Naive thymus-derived CD8-positive, alpha-beta T cell (primary cell): ENCODE results near the gene ALK. TPM values are rescaled to one million over a fixed set of nuclear protein-coding genes. Genes with fewer than 3 reads are reported as not detected.

ENCODE experiments used
- ATAC-seq, 2 donors: fragments of 150-1000 bp; cut with Tn5 transposase in 1 of 2; sonication (Bioruptor Pico), chemical (Tn5 transposase) in 1 of 2; 1 replicate in 1 of 2; 2 replicates in 1 of 2; pipeline ENCODE4 v1.10.0; 2021; ENCODE audit warnings: mild to moderate bottlenecking in 2 of 2, moderate library complexity in 2 of 2
- POLR2A ChIA-PET: fragments of 350-600 bp; sonication (Branson Sonifier 250); formaldehyde crosslinking; loops from one replicate; lab custom pipeline; 2021; ENCODE audit warnings: antibody characterized with exemption; lab: Charles Lee
- DNase-seq, 10 donors: peaks; one replicate each; pipeline versions ENCODE4 v3.0.0 to v3.0.0-alpha.2; 2020 to 2022
- H3K27ac Mint-ChIP-seq, 10 donors: one replicate each; pipeline ENCODE4 v1.8.0; 2020 to 2022; ENCODE audit warnings: mild to moderate bottlenecking in 10 of 10, mixed read lengths in 10 of 10, moderate library complexity in 4 of 10, inconsistent platforms in 1 of 10
- H3K27me3 Mint-ChIP-seq, 5 donors: one replicate each; pipeline ENCODE4 v1.8.0; 2021 to 2022; ENCODE audit warnings: mixed read lengths in 5 of 5
- H3K36me3 Mint-ChIP-seq, 3 donors: one replicate each; pipeline ENCODE4 v1.8.0; 2020 to 2022; ENCODE audit warnings: mixed read lengths in 3 of 3, mild to moderate bottlenecking in 2 of 3, inconsistent platforms in 1 of 3
- H3K4me1 Mint-ChIP-seq, 4 donors: one replicate each; pipeline ENCODE4 v1.8.0; 2021 to 2022; ENCODE audit warnings: mixed read lengths in 4 of 4
- H3K4me3 Mint-ChIP-seq, 10 donors: one replicate each; pipeline ENCODE4 v1.8.0; 2020 to 2022; ENCODE audit warnings: mild to moderate bottlenecking in 10 of 10, mixed read lengths in 10 of 10, moderate library complexity in 6 of 10, inconsistent platforms in 1 of 10
- H3K9me3 Mint-ChIP-seq, 9 donors: one replicate each; pipeline ENCODE4 v1.8.0; 2020 to 2022; ENCODE audit warnings: mixed read lengths in 9 of 9, mild to moderate bottlenecking in 3 of 9, inconsistent platforms in 1 of 9, moderate library complexity in 1 of 9
- polyA plus RNA-seq, 3 donors: library from polyadenylated mRNA; unstranded; fragments of 300-500 nt; fragmentation: Illumina TruSeq; gene quantifications; one replicate each; pipeline ENCODE4 v1.2.3, GENCODE V29; 2021
- total RNA-seq, 8 experiments: library from RNA in 2 of 8; stranded (reverse) in 2 of 8; gene quantifications; one replicate each; pipeline ENCODE4 v1.2.3 and lab custom pipeline; 2021 to 2026

ALK gene
- total and polyA plus RNA-seq, 5 experiments from 2014 or later = 0.10 TPM; not detected in 4

- H3K9me3 Mint-ChIP-seq = no peaks in the 10 kb centered on the region
- no peak for ATAC-seq
- H3K4me3 Mint-ChIP-seq = no peak overlapping the region
- H3K27me3 Mint-ChIP-seq = peaks cover 3 to 23% (median 9%) of the 10 kb centered on the region in 5 donors
- no peaks in the 10 kb centered on the region for H3K4me1 Mint-ChIP-seq
- POLR2A ChIA-PET = no interaction called here
- DNase-seq = no peak
- H3K36me3 Mint-ChIP-seq = no peaks in the 10 kb centered on the region
- H3K27ac Mint-ChIP-seq = no peak overlapping the region
Measured at GRCh38 chr2:29558097-29558496, 363.3 kb downstream of the ALK start.

- Mint-ChIP-seq H3K27me3 (peaks cover 2 to 23% (median 8%) of the 10 kb centered on the region in 5 donors), H3K9me3 (no peaks in the 10 kb centered on the region), H3K36me3 (no peaks in the 10 kb centered on the region), H3K27ac (no peak overlapping the region), H3K4me3 (no peak overlapping the region), H3K4me1 (no peaks in the 10 kb centered on the region)
- POLR2A ChIA-PET = no interaction called here
- no peak for ATAC-seq
- DNase-seq = no peak
Measured at GRCh38 chr2:29557268-29557667, 364.1 kb downstream of the ALK start.

GRCh38 chr2:29549069-29549380, 372.4 kb downstream of the ALK start:
- Mint-ChIP-seq H3K36me3 (no peaks in the 10 kb centered on the region), H3K27me3 (peaks cover 4 to 39% (median 15%) of the 10 kb centered on the region in 5 donors), H3K27ac (no peak overlapping the region), H3K4me1 (peaks cover 0 to 1% (median 0%) of the 10 kb centered on the region in 4 donors), H3K4me3 (no peak overlapping the region), H3K9me3 (no peaks in the 10 kb centered on the region)
- POLR2A ChIA-PET = no interaction called here
- no peak for ATAC-seq
- no peak for DNase-seq

GRCh38 chr2:29544917-29545316, 376.5 kb downstream of the ALK start:
- DNase-seq (no peak), ATAC-seq (no peak)
- Mint-ChIP-seq H3K27ac (no peak overlapping the region), H3K36me3 (no peaks in the 10 kb centered on the region), H3K4me1 (peaks cover 0 to 1% (median 0%) of the 10 kb centered on the region in 4 donors), H3K9me3 (no peaks in the 10 kb centered on the region), H3K4me3 (no peak overlapping the region), H3K27me3 (peaks cover 9 to 35% (median 16%) of the 10 kb centered on the region in 5 donors)
- POLR2A ChIA-PET = no interaction called here

GRCh38 chr2:29544031-29544430, 377.4 kb downstream of the ALK start:
- H3K4me1 Mint-ChIP-seq = peaks cover 0 to 1% (median 0%) of the 10 kb centered on the region in 4 donors
- POLR2A ChIA-PET = no interaction called here
- H3K9me3 Mint-ChIP-seq = no peaks in the 10 kb centered on the region
- H3K4me3 Mint-ChIP-seq = no peak overlapping the region
- peaks cover 9 to 34% (median 15%) of the 10 kb centered on the region in 5 donors for H3K27me3 Mint-ChIP-seq
- no peak overlapping the region for H3K27ac Mint-ChIP-seq
- no peak for ATAC-seq
- no peak for DNase-seq
- H3K36me3 Mint-ChIP-seq = no peaks in the 10 kb centered on the region

GRCh38 chr2:29535188-29535587, 386.2 kb downstream of the ALK start:
- H3K27ac Mint-ChIP-seq = no peak overlapping the region
- no peak for ATAC-seq
- no peak for DNase-seq
- H3K9me3 Mint-ChIP-seq = no peaks in the 10 kb centered on the region
- H3K4me1 Mint-ChIP-seq = no peaks in the 10 kb centered on the region
- no peaks in the 10 kb centered on the region for H3K36me3 Mint-ChIP-seq
- peaks cover 0 to 28% (median 11%) of the 10 kb centered on the region in 5 donors for H3K27me3 Mint-ChIP-seq
- POLR2A ChIA-PET = no interaction called here
- no peak overlapping the region for H3K4me3 Mint-ChIP-seq

GRCh38 chr2:29532436-29532835, 388.9 kb downstream of the ALK start:
- ATAC-seq = no peak
- POLR2A ChIA-PET = no interaction called here

GRCh38 chr2:29531626-29532025, 389.8 kb downstream of the ALK start:
- peaks cover 0 to 6% (median 2%) of the 10 kb centered on the region in 4 donors for H3K4me1 Mint-ChIP-seq
- no peaks in the 10 kb centered on the region for H3K36me3 Mint-ChIP-seq
- no peak overlapping the region for H3K4me3 Mint-ChIP-seq
- no peak overlapping the region for H3K27ac Mint-ChIP-seq
- POLR2A ChIA-PET = no interaction called here
- peaks cover 0 to 39% (median 22%) of the 10 kb centered on the region in 5 donors for H3K27me3 Mint-ChIP-seq
- ATAC-seq = no peak
- H3K9me3 Mint-ChIP-seq = no peaks in the 10 kb centered on the region
- DNase-seq = no peak

More at GRCh38 chr2:29532436-29532835, 388.9 kb downstream of the ALK start:
- no peak for DNase-seq
- Mint-ChIP-seq H3K27ac (no peak overlapping the region), H3K36me3 (no peaks in the 10 kb centered on the region), H3K4me1 (peaks cover 0 to 6% (median 2%) of the 10 kb centered on the region in 4 donors), H3K27me3 (peaks cover 0 to 39% (median 22%) of the 10 kb centered on the region in 5 donors), H3K9me3 (no peaks in the 10 kb centered on the region), H3K4me3 (no peak overlapping the region)

GRCh38 chr2:29530281-29530680, 391.1 kb downstream of the ALK start:
- H3K27me3 Mint-ChIP-seq = peaks cover 0 to 39% (median 22%) of the 10 kb centered on the region in 5 donors
- no peaks in the 10 kb centered on the region for H3K9me3 Mint-ChIP-seq
- POLR2A ChIA-PET = no interaction called here
- H3K4me1 Mint-ChIP-seq = peaks cover 0 to 6% (median 2%) of the 10 kb centered on the region in 4 donors
- H3K36me3 Mint-ChIP-seq = no peaks in the 10 kb centered on the region
- no peak for DNase-seq
- H3K4me3 Mint-ChIP-seq = no peak overlapping the region
- no peak for ATAC-seq
- no peak overlapping the region for H3K27ac Mint-ChIP-seq

GRCh38 chr2:29528891-29529520, 392.4 kb downstream of the ALK start:
- ATAC-seq = no peak
- no peak overlapping the region for H3K27ac Mint-ChIP-seq
- POLR2A ChIA-PET = no interaction called here
- no peaks in the 10 kb centered on the region for H3K36me3 Mint-ChIP-seq
- H3K9me3 Mint-ChIP-seq = no peaks in the 10 kb centered on the region
- no peak for DNase-seq
- peaks cover 0 to 6% (median 2%) of the 10 kb centered on the region in 4 donors for H3K4me1 Mint-ChIP-seq
- peaks cover 0 to 39% (median 26%) of the 10 kb centered on the region in 5 donors for H3K27me3 Mint-ChIP-seq
- no peak overlapping the region for H3K4me3 Mint-ChIP-seq

- no peak for DNase-seq
- Mint-ChIP-seq H3K27ac (no peak overlapping the region), H3K9me3 (no peaks in the 10 kb centered on the region), H3K27me3 (peaks cover 0 to 39% (median 25%) of the 10 kb centered on the region in 5 donors), H3K4me3 (no peak overlapping the region), H3K36me3 (no peaks in the 10 kb centered on the region), H3K4me1 (peaks cover 0 to 6% (median 2%) of the 10 kb centered on the region in 4 donors)
- ATAC-seq = no peak
- POLR2A ChIA-PET = no interaction called here
Measured at GRCh38 chr2:29528371-29528770, 393.0 kb downstream of the ALK start.

GRCh38 chr2:29527947-29528346, 393.4 kb downstream of the ALK start:
- POLR2A ChIA-PET = no interaction called here
- Mint-ChIP-seq H3K4me3 (no peak overlapping the region), H3K9me3 (no peaks in the 10 kb centered on the region), H3K4me1 (peaks cover 0 to 6% (median 2%) of the 10 kb centered on the region in 4 donors), H3K27ac (no peak overlapping the region), H3K36me3 (no peaks in the 10 kb centered on the region), H3K27me3 (peaks cover 0 to 39% (median 25%) of the 10 kb centered on the region in 5 donors)
- ATAC-seq (no peak), DNase-seq (no peak)

GRCh38 chr2:29526587-29527586, 394.5 kb downstream of the ALK start:
- POLR2A ChIA-PET = no interaction called here
- Mint-ChIP-seq H3K27me3 (peaks cover 0 to 29% (median 22%) of the 10 kb centered on the region in 5 donors), H3K9me3 (no peaks in the 10 kb centered on the region), H3K27ac (no peak overlapping the region), H3K4me1 (peaks cover 0 to 9% (median 6%) of the 10 kb centered on the region in 4 donors), H3K36me3 (no peaks in the 10 kb centered on the region), H3K4me3 (no peak overlapping the region)
- DNase-seq (no peak), ATAC-seq (no peak)
